ENCODE measurements around the gene ABR.

- TF ChIP-seq CTCF (IDR thresholded peaks at IDR 0.05), result no peak
- TF ChIP-seq POLR2A (IDR thresholded peaks at IDR 0.05), result no peak
Measured at GRCh38 chr17:1076982-1077302, 102.8 kb downstream of the ABR start.
